ENCODE measurements around the gene PHYKPL. TPM values are rescaled to one million over a fixed set of nuclear protein-coding genes. Genes with fewer than 3 reads are reported as not detected.

Gene PHYKPL
- total and polyA plus RNA-seq, 2 of the 13 experiments (the other 11 are each of a cell fraction or from before 2014, with no cell fraction given), result 18.0 to 78.6 TPM

DNA sequence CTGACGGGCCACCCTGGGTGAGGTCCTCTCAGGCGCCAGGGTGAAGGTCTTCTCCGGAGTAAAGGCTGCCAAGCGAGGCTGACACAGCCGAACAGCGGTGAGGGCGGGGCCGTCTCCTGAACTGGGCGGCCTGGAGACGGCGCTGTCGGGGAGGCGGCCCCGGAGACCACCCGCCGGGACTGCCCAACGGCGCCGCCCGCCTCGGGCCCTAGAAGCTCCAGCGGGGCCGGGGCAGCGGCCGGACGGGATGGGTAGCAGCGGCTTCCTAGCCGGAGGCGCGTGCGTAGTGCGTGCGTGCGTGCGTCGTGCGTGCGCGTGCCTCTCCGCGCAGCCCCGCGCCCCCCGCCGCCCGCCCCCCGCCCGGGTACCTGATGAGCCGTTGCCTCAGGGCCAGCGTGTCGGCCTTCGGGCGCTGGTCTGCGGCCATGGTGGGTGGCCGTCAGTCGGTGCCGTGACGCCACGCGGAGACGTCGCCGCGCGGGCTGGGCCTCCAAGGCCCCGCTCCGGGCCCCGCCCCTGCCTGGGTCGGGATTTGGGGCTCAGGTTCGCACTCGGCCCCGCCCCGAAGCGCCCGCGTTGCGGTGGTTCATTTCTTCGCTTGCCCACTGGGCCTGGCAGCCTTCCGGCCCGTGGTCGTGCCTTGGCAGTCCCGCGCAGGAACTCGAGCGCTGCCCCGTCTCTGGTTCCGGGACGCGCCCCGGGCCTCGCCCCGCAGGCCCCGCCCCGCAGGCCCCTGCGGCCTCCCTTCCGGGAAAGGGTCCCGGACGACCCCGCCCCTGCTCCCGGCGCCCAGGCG lies at the start of gene PHYKPL (continued):
- TF ChIP-seq, protein P1, sequence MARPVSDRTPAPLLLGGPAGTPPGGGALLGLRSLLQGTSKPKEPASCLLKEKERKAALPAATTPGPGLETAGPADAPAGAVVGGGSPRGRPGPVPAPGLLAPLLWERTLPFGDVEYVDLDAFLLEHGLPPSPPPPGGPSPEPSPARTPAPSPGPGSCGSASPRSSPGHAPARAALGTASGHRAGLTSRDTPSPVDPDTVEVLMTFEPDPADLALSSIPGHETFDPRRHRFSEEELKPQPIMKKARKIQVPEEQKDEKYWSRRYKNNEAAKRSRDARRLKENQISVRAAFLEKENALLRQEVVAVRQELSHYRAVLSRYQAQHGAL (CRISPR knock-in tag; IDR thresholded peaks at IDR 0.05; ENCODE audit: not compliant biosample characterization), result no peak
- TF ChIP-seq, protein P2, sequence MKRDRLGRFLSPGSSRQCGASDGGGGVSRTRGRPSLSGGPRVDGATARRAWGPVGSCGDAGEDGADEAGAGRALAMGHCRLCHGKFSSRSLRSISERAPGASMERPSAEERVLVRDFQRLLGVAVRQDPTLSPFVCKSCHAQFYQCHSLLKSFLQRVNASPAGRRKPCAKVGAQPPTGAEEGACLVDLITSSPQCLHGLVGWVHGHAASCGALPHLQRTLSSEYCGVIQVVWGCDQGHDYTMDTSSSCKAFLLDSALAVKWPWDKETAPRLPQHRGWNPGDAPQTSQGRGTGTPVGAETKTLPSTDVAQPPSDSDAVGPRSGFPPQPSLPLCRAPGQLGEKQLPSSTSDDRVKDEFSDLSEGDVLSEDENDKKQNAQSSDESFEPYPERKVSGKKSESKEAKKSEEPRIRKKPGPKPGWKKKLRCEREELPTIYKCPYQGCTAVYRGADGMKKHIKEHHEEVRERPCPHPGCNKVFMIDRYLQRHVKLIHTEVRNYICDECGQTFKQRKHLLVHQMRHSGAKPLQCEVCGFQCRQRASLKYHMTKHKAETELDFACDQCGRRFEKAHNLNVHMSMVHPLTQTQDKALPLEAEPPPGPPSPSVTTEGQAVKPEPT (CRISPR knock-in tag; IDR thresholded peaks at IDR 0.05; ENCODE audit: low read depth), result no peak
- no peak for TF ChIP-seq ZFP41 (CRISPR knock-in tag; IDR thresholded peaks at IDR 0.05; ENCODE audit: borderline replicate concordance)
- TF ChIP-seq ZFY (CRISPR knock-in tag; IDR thresholded peaks at IDR 0.05), result peak; percentile 94
- no peak for TF ChIP-seq GABPA (IDR thresholded peaks at IDR 0.05; ENCODE audit: low read depth, low read length)
- TF ChIP-seq GABPA (CRISPR knock-in tag; IDR thresholded peaks at IDR 0.05; ENCODE audit: low read depth), result peak; percentile 34; the same call in 1 of the 2 replicates
- TF ChIP-seq, protein P3, sequence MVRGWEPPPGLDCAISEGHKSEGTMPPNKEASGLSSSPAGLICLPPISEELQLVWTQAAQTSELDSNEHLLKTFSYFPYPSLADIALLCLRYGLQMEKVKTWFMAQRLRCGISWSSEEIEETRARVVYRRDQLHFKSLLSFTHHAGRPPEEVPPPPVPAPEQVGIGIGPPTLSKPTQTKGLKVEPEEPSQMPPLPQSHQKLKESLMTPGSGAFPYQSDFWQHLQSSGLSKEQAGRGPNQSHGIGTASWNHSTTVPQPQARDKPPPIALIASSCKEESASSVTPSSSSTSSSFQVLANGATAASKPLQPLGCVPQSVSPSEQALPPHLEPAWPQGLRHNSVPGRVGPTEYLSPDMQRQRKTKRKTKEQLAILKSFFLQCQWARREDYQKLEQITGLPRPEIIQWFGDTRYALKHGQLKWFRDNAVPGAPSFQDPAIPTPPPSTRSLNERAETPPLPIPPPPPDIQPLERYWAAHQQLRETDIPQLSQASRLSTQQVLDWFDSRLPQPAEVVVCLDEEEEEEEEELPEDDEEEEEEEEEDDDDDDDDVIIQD (CRISPR knock-in tag; IDR thresholded peaks at IDR 0.05; ENCODE audit: low read depth), result no peak
- no peak for TF ChIP-seq CHCHD3 (CRISPR knock-in tag; IDR thresholded peaks at IDR 0.05)
- no peak; the same call in 1 of the 2 replicates for TF ChIP-seq ZNF777 (CRISPR knock-in tag; IDR thresholded peaks at IDR 0.05)
- no peak for TF ChIP-seq ZNF205 (CRISPR knock-in tag; IDR thresholded peaks at IDR 0.05)
- no peak for TF ChIP-seq SP4 (CRISPR knock-in tag; IDR thresholded peaks at IDR 0.05)
- TF ChIP-seq MTF1 (CRISPR knock-in tag; IDR thresholded peaks at IDR 0.05), result no peak; the same call in 1 of the 2 replicates
- no peak for TF ChIP-seq ZNF644 (CRISPR knock-in tag; IDR thresholded peaks at IDR 0.05; ENCODE audit: low read depth)
- TF ChIP-seq ZNF160 (CRISPR knock-in tag; IDR thresholded peaks at IDR 0.05), result 0 out of 2 replicates have a peak, but pooled peaks have one; percentile 25
- TF ChIP-seq, protein P4, sequence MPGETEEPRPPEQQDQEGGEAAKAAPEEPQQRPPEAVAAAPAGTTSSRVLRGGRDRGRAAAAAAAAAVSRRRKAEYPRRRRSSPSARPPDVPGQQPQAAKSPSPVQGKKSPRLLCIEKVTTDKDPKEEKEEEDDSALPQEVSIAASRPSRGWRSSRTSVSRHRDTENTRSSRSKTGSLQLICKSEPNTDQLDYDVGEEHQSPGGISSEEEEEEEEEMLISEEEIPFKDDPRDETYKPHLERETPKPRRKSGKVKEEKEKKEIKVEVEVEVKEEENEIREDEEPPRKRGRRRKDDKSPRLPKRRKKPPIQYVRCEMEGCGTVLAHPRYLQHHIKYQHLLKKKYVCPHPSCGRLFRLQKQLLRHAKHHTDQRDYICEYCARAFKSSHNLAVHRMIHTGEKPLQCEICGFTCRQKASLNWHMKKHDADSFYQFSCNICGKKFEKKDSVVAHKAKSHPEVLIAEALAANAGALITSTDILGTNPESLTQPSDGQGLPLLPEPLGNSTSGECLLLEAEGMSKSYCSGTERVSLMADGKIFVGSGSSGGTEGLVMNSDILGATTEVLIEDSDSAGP (CRISPR knock-in tag; IDR thresholded peaks at IDR 0.05; ENCODE audit: borderline replicate concordance), result 0 out of 2 replicates have a peak, but pooled peaks have one; percentile 18
- TF ChIP-seq NR2F2 (IDR thresholded peaks at IDR 0.05; ENCODE audit: borderline replicate concordance, low read depth), result no peak
- TF ChIP-seq ZNF780A (CRISPR knock-in tag; IDR thresholded peaks at IDR 0.05), result 0 out of 2 replicates have a peak, but pooled peaks have one; percentile 60
- TF ChIP-seq BORCS8-MEF2B (CRISPR knock-in tag; IDR thresholded peaks at IDR 0.05), result no peak; the same call in 1 of the 2 replicates
- TF ChIP-seq HNF4G (IDR thresholded peaks at IDR 0.05; ENCODE audit: borderline replicate concordance, low read depth, low read length), result no peak
- TF ChIP-seq HNF4G (CRISPR knock-in tag; IDR thresholded peaks at IDR 0.05; ENCODE audit: borderline replicate concordance, low read depth), result no peak
- TF ChIP-seq, protein P5, sequence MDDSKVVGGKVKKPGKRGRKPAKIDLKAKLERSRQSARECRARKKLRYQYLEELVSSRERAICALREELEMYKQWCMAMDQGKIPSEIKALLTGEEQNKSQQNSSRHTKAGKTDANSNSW (CRISPR knock-in tag; IDR thresholded peaks at IDR 0.05; ENCODE audit: borderline replicate concordance), result no peak
- TF ChIP-seq TCF12 (IDR thresholded peaks at IDR 0.05), result no peak
- TF ChIP-seq TCF12 (CRISPR knock-in tag; IDR thresholded peaks at IDR 0.05), result 0 out of 2 replicates have a peak, but pooled peaks have one; percentile 5
- TF ChIP-seq SP1 (IDR thresholded peaks at IDR 0.05), result no peak
- TF ChIP-seq SP1 (CRISPR knock-in tag; IDR thresholded peaks at IDR 0.05), result peak; percentile 43; the same call in 1 of the 2 replicates
- TF ChIP-seq ZSCAN30 (CRISPR knock-in tag; IDR thresholded peaks at IDR 0.05), result no peak; the same call in 1 of the 2 replicates
